T-helper 2 cell treated with Interferon-gamma antibody and Interleukin-4, amounts not matched to agents 5 μg/mL and 100 μg/mL, for 36 hours (primary cell): ENCODE results near the gene DDC.

ENCODE experiments used
- DNase-seq: peaks from one replicate; pipeline ENCODE4 v3.0.0; 2021; ENCODE audit warnings: low spot score
- H3K27ac Mint-ChIP-seq: one replicate; pipeline ENCODE4 v1.8.0; 2021; ENCODE audit warnings: mild to moderate bottlenecking, mixed read lengths
- H3K27me3 Mint-ChIP-seq: one replicate; pipeline ENCODE4 v1.8.0; 2021; ENCODE audit warnings: low read depth, mixed read lengths
- H3K36me3 Mint-ChIP-seq: one replicate; pipeline ENCODE4 v1.8.0; 2021; ENCODE audit warnings: low read depth, mixed read lengths
- H3K4me1 Mint-ChIP-seq: one replicate; pipeline ENCODE4 v1.8.0; 2021; ENCODE audit warnings: low read depth, mixed read lengths
- H3K4me3 Mint-ChIP-seq: one replicate; pipeline ENCODE4 v1.8.0; 2022; ENCODE audit warnings: mild to moderate bottlenecking, moderate library complexity, mixed read lengths
- H3K9me3 Mint-ChIP-seq: one replicate; pipeline ENCODE4 v1.8.0; 2021; ENCODE audit warnings: mixed read lengths

Gene DDC

DNA sequence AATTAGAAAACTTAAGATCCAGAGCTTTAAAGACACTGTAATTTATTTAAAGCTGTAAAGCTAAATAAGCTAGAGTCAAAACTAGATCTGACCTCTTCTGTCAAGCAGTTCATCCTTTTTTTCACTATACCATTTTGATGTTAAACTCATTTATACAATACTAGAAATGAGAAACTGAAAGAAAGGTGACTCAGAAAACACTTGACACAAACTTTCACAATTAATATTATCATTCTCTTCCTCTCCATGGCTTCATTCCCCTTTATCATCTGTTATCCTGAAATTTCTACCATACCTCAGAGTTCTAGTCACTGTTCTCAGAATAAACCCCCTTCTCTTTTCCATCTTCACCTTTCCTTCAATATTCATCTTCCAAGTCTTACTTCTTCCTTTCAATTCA, 116.4 kb downstream of the DDC start:
- H3K9me3 Mint-ChIP-seq: no peaks in the 10 kb centered on the region
- peaks cover 32% of the 10 kb centered on the region for H3K36me3 Mint-ChIP-seq
- peaks cover 8% of the 10 kb centered on the region for H3K27me3 Mint-ChIP-seq
- peak overlapping the region; percentile 76 for H3K27ac Mint-ChIP-seq
- H3K4me3 Mint-ChIP-seq: peak overlapping the region; percentile 77
- no peak for DNase-seq
- H3K4me1 Mint-ChIP-seq: peaks cover 45% of the 10 kb centered on the region

DNA sequence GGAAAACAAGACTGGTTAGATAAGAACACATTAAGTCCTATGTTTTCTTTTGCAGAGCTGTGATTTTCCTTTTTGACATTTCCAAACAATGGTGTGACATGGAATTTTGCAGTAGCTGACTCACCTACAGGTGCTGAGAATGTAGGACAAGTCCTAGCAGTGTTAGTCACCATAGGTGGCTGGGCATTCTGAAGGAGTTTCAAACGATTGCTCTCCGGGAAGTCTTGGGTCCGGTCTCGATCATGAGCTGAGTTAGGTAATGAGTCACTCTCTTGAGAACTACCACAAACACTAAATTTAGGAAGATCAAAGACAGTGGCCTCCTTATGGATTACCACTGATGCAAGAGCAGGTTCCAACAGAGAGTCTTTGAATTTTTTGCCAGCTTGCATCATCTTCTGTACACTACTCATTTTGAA, 118.7 kb downstream of the DDC start:
- no peaks in the 10 kb centered on the region for H3K9me3 Mint-ChIP-seq
- H3K4me1 Mint-ChIP-seq: peaks cover 48% of the 10 kb centered on the region
- peak; percentile 38 for DNase-seq
- no peak overlapping the region for H3K27ac Mint-ChIP-seq
- H3K4me3 Mint-ChIP-seq: peak overlapping the region; percentile 2
- H3K27me3 Mint-ChIP-seq: no peaks in the 10 kb centered on the region
- peaks cover 40% of the 10 kb centered on the region for H3K36me3 Mint-ChIP-seq

DNA sequence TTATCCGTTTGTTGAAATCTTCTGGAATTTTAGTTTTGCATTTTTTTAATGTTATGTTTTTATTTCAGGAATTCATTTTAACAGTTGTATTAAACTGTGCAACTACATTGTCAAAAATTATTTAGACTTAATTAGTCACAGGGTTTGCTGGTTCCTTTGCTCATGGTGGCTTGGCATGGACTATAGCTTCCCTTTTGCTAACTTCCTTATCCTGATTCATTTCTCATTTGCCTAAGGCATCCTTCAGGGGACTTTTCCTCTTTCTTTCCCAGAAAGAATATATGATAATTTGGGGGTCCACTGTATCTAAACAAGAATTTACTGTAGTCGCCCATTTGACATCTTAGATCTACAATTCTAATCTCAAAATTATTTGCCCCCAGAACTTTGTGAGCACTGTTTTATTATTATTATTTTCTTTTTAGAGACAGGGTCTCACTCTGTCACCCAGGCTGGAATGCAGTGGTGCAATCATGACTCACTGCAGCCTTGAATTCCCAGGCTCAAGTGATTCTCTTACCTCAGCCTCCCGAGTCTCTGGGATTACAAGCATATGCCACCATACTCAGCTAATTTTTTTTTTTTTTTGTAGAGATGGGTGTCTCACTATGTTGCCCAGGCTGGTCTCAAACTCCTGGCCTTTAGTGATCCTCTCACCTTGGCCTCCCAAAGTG, 128.9 kb downstream of the DDC start:
- DNase-seq: no peak
- peaks cover 2% of the 10 kb centered on the region for H3K4me1 Mint-ChIP-seq
- no peak overlapping the region for H3K4me3 Mint-ChIP-seq
- peaks cover 24% of the 10 kb centered on the region for H3K36me3 Mint-ChIP-seq
- H3K9me3 Mint-ChIP-seq: no peaks in the 10 kb centered on the region
- H3K27ac Mint-ChIP-seq: no peak overlapping the region
- no peaks in the 10 kb centered on the region for H3K27me3 Mint-ChIP-seq

DNA sequence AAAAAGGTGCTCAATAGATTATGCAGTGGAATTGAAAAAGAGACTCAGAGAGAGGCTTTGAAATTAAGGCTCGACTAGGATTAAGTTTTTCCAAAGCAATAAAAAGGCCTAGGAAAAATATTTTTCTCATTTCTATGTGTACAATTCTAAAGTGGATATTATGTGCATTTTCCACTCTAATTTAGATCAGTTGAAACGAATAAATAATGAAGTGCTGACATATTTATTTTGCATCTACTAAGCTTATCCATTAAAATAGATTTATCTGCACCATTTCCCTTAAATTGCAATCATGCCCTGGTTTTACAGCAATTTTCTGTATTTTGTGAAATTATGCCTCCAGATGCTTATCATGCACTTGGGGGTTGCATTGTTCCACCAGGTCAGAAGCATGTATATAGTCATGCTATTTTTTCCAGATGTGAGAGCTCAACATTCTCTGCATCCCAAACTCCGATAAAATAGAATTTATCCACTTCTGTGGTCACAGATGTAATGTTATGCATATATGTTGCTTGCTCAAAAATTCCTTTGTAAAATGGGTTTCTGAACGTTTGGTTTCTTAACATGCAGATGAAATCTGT, 133.4 kb downstream of the DDC start:
- DNase-seq: no peak
- no peaks in the 10 kb centered on the region for H3K27me3 Mint-ChIP-seq
- H3K4me1 Mint-ChIP-seq: no peaks in the 10 kb centered on the region
- peaks cover under 1% of the 10 kb centered on the region for H3K36me3 Mint-ChIP-seq
- no peaks in the 10 kb centered on the region for H3K9me3 Mint-ChIP-seq
- no peak overlapping the region for H3K27ac Mint-ChIP-seq
- H3K4me3 Mint-ChIP-seq: no peak overlapping the region

DNA sequence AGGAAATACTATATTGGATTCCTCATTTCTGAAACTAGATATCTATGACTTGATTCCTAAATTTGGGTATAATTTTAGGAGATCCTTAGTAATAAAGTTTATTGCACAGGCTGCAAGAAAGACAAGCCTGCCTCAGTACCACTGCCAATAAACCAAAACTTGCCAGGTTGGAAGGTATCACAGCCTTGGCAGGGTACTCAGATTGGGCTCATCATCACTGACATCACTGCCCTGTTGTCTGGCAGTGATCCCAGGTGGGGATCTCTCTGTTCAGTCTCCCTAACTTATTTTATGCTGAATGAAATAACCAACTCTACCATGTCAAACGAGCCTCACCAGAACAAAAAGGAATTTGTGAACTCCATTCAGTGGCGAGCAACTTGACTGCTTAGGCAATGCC, 133.9 kb downstream of the DDC start:
- no peak overlapping the region for H3K27ac Mint-ChIP-seq
- no peak for DNase-seq
- no peaks in the 10 kb centered on the region for H3K9me3 Mint-ChIP-seq
- H3K4me3 Mint-ChIP-seq: no peak overlapping the region
- H3K4me1 Mint-ChIP-seq: no peaks in the 10 kb centered on the region
- H3K27me3 Mint-ChIP-seq: no peaks in the 10 kb centered on the region
- no peaks in the 10 kb centered on the region for H3K36me3 Mint-ChIP-seq

DNA sequence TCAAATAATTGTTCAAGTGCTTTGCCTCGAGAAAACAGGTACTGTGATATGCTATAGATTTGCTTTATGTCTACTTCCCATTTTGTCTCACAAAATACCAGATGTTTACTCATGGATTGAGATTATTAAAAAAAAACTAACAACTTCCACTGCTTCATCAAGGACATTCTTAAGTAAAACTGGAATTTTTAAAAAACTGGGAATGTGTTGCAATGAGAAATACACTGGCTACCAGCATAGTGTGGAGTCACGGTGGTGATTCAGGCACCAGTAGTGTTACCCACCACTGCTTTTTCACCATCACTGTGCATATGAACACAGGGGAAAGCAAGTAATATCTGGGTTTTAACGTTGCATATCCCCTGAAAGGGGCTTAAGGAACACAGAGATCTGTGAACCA, 136.3 kb downstream of the DDC start:
- no peaks in the 10 kb centered on the region for H3K9me3 Mint-ChIP-seq
- H3K36me3 Mint-ChIP-seq: no peaks in the 10 kb centered on the region
- H3K4me3 Mint-ChIP-seq: no peak overlapping the region
- no peaks in the 10 kb centered on the region for H3K4me1 Mint-ChIP-seq
- H3K27me3 Mint-ChIP-seq: no peaks in the 10 kb centered on the region
- no peak overlapping the region for H3K27ac Mint-ChIP-seq
- DNase-seq: no peak

DNA sequence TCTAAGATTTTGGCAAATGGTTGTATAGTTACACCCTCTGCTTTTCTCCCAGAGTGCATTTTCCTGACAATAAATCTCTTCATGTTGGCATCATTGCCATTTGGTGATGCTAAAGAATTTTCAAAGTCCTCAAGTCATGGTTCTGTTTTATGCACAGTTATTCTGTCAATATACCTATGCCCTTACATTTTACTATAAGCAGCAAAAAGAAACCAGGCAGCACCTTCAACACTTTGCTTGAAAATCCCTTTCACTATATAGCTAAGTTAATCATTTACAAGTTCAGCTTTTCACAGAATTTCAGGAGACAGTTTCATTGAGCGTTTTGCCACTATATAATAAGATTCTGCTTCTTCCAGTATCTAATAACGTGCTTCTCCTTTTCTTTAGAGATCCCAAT, 137.7 kb downstream of the DDC start:
- Mint-ChIP-seq H3K36me3 (no peaks in the 10 kb centered on the region), H3K9me3 (no peaks in the 10 kb centered on the region), H3K4me3 (no peak overlapping the region), H3K27me3 (no peaks in the 10 kb centered on the region), H3K4me1 (no peaks in the 10 kb centered on the region), H3K27ac (no peak overlapping the region)
- no peak for DNase-seq

DNA sequence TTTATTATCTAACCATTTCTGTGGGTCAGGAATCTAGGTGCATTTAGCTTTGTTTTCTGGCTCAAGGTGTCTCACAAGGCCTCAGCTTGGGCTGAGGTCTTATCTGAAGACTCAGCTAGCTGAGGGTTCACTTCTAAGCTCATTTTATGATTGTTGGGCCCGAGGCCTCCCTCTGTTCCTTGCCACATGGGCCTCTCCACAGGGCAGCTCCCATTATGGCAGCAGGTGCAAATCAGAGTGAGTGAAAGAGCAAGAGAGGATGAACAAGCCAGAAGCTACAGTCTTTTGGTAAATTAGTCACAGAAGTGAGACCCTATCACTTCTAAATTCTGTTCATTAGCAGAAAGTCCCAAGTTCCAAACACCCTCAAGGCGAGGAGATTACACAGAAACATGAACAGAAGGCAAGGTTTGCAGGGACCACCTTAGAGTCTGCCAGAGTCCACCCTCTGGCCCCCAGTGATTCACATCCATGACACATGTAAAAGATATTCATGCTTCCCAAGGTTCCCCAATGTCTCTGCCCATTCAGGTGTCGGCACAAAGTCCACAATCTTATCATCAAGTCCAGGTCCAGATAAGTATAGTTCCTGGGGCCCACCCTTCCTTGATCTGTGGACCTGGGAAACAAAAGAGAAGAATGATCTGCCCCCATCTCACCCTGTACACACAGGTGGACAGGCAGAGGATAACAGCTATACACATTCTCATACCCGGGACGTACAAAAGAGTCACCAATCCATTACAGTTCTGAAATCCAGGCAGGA, 138.7 kb downstream of the DDC start:
- H3K4me1 Mint-ChIP-seq: no peaks in the 10 kb centered on the region
- no peaks in the 10 kb centered on the region for H3K9me3 Mint-ChIP-seq
- no peak overlapping the region for H3K27ac Mint-ChIP-seq
- no peak overlapping the region for H3K4me3 Mint-ChIP-seq
- no peaks in the 10 kb centered on the region for H3K36me3 Mint-ChIP-seq
- no peak for DNase-seq
- H3K27me3 Mint-ChIP-seq: no peaks in the 10 kb centered on the region

DNA sequence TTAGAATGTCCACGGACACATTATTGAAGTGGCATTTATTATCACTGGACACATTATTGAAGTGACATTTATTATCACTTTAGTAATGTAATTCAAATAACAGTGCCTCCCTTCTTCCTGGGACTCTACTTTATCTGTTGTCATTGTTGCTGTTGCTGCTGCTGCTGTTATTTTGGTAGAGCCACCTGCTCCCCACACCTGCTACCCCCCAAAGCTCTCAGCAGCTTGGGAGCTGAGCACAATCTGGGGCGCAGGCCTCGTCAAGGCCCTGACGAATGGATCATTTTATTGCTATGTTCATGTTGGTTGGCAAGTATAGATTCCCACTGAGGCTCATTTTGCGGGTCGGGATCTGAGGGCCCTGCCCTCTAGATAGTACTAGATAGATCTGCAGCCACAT, 139.9 kb downstream of the DDC start:
- Mint-ChIP-seq H3K27me3 (no peaks in the 10 kb centered on the region), H3K36me3 (no peaks in the 10 kb centered on the region), H3K9me3 (no peaks in the 10 kb centered on the region), H3K4me1 (no peaks in the 10 kb centered on the region), H3K4me3 (no peak overlapping the region), H3K27ac (no peak overlapping the region)
- no peak for DNase-seq

DNA sequence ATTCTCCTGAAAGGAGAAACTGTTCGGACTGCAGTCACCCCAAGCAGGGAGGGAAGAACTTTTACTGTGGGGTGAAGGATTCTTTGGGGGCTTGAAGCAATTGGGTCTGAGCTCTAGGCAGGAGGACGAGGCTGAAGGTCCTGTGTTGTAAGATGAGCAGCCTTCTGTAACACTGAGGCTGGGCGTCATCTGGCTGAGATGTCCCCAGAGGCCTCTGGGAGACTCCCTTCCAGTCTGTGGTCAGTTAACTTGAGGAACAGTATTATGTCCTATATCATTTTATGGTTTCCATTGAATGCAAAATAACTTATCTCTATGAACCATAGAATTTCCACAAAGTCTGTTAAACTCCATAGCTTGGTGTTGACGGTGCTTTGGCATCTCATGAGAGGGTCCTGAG, 141.3 kb downstream of the DDC start:
- Mint-ChIP-seq H3K4me1 (no peaks in the 10 kb centered on the region), H3K4me3 (no peak overlapping the region), H3K27ac (no peak overlapping the region), H3K36me3 (no peaks in the 10 kb centered on the region), H3K9me3 (no peaks in the 10 kb centered on the region), H3K27me3 (no peaks in the 10 kb centered on the region)
- no peak for DNase-seq

DNA sequence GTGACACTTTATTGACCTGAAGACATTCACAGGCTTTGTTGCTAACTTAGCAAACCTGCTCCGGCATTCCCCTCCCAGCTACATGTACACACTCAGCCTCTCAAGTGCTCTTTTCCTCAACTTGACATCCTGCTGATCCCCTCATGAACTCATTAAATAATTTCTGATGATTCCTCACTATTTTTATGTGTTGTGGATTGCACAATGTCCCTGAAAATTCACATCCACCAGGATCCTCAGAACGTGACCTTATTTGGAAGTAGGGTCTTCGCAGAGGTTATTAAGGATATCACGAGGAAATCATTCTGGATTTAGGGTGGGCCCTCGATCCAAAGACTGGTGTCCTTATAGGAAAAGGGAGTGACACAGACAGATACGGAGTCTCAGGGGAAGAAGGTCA, 142.3 kb downstream of the DDC start:
- H3K4me3 Mint-ChIP-seq: no peak overlapping the region
- no peak for DNase-seq
- peaks cover 2% of the 10 kb centered on the region for H3K4me1 Mint-ChIP-seq
- no peak overlapping the region for H3K27ac Mint-ChIP-seq
- H3K27me3 Mint-ChIP-seq: no peaks in the 10 kb centered on the region
- H3K36me3 Mint-ChIP-seq: no peaks in the 10 kb centered on the region
- H3K9me3 Mint-ChIP-seq: no peaks in the 10 kb centered on the region

DNA sequence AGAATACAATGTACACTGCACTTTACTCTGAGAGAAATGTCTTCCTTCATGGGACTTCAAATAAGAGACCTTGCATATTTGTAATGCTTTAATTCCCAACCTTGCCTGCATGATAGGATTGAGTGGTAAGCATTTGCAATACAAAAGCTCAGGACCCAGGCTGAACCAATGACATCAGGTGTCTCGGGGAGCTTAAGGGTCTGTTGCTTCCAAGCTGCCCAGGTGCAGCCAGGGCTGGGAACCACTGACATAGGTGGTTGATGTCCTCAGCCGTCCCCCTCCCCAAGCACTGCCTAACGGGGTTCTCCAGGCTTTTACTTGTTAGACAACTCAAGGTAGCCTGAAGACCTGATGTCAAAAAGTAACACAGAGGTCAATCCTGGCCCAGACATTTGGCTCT, 144.2 kb downstream of the DDC start:
- Mint-ChIP-seq H3K27me3 (no peaks in the 10 kb centered on the region), H3K27ac (no peak overlapping the region), H3K4me1 (peaks cover 19% of the 10 kb centered on the region), H3K36me3 (no peaks in the 10 kb centered on the region), H3K4me3 (no peak overlapping the region), H3K9me3 (no peaks in the 10 kb centered on the region)
- no peak for DNase-seq

DNA sequence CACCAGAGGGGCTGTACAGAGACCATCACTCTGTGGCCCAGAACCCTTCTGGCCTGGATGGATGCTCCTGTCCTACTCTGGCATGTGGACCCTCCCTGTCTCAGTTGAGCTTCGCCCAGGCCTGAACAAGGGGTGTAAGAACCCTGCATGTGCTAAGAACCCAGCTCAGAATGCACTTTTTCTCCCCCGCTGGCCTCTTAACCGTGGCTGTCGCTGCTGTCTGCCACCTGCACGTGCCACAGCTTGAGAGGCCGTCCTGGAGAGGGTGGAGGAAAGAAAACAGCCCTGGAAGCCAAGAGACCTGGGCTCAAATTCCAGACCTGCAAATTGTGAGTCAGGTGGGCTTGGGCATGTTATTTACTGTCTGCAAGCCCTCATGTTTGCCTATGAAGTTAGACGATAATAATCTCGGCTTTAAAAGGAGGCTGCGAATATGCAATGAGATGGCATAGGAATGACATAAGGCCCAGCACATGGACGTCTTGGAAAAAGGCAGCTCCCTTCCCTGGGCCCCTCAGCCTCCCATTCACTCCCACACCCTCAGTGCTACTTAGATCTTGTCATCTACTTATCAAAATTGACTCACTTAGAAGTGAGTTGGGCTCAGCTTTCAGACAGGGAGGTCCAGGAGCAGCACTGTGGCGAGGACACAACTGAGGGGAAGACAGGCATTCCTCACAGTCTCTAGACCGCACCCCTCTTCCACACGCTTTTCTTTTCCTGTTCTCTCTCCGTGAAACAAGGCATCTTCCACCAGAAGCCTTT, 146.5 kb downstream of the DDC start:
- H3K4me1 Mint-ChIP-seq: peaks cover 25% of the 10 kb centered on the region
- H3K4me3 Mint-ChIP-seq: no peak overlapping the region
- H3K36me3 Mint-ChIP-seq: no peaks in the 10 kb centered on the region
- no peak for DNase-seq
- H3K27me3 Mint-ChIP-seq: no peaks in the 10 kb centered on the region
- H3K27ac Mint-ChIP-seq: no peak overlapping the region
- no peaks in the 10 kb centered on the region for H3K9me3 Mint-ChIP-seq

DNA sequence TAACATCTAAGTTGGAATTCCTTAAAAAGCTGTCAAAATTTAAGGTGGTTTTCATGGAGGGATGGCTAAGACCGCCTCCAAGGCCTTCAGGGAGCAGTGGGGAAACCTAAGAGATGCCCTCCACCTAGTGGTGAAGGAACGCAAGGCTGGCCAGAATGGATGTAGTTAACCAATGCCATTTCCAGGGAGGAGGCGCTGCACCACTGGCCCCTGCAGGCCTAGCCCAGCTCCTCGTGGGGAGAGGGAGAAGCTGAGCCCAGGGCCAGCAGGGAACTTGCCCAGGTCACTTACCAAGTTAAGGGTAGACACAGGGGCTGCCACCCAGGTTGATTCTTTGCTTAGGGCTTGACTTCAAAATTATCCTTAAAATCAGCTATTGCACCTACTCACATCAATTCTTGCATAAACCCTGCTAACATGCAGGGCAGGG, 147.1 kb downstream of the DDC start:
- no peaks in the 10 kb centered on the region for H3K36me3 Mint-ChIP-seq
- H3K27ac Mint-ChIP-seq: no peak overlapping the region
- H3K4me1 Mint-ChIP-seq: peaks cover 25% of the 10 kb centered on the region
- no peaks in the 10 kb centered on the region for H3K9me3 Mint-ChIP-seq
- no peak overlapping the region for H3K4me3 Mint-ChIP-seq
- DNase-seq: peak; percentile 68
- no peaks in the 10 kb centered on the region for H3K27me3 Mint-ChIP-seq
